NCI-H524 treated with DMSO at 0.1 percent for 48 hours (cell line): Measurements from ENCODE around the gene ST6GALNAC2.

Experiments used
- DNase-seq: peaks from one replicate; lab custom pipeline; 2025; lab: John Stamatoyannopoulos, UW

Gene ST6GALNAC2

DNA sequence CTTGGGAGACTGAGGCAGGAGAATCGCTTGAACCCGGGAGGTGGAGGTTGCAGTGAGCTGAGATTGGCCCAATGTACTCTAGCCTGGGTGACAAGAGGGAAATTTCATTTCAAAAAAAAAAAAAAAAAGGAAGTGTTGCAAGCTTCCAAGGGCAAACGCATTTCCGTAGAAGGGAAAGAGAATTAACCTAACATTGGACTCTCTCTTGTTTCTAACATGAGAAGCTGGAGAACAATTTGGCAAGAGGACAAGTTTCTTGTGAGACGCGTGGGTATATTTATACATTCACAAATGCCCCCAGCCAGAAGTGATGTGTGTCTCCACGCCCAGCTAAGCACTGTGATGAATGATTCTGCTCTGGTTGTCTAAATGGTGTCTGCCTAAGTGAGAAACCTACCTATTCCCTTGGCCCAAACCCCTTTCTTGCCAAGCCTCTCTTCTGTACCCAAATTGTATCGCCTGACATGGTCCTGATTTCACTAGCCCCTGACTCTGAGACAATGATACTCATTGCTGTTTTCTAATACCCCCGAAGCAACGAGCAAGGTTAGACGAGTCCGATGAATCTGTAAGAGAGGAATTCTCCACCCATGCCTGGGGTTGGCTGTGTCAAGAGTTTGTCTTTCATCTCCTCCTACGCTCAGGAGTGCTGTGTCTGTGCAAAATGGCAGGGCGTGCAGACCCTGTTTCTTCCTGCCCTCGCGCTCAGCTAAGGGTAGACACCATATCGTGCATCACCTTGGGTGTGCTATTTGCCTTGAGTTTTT, 14.2 kb upstream of the ST6GALNAC2 start:
- no peak for DNase-seq

DNA sequence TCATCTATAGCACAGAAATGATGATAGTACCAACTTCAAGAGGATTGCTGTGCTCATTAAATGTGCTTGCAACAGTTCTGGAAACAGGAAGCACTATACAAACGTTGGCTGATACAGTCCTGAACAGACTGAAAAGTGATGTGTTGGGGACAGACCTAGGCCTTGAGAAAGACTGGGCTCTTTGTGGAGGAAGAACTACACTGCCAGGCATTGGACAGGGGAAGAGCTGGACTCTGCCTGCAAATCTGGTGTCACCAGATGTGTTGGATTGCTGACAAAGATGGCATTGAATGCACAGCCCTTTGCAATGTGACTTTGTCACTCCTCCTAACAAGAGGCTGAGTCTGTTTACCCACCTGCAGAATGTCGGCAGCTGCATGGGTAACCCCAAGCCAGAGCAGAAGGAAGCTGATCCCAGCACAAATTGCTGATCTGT, 12.4 kb upstream of the ST6GALNAC2 start:
- DNase-seq = no peak

GRCh38 chr17:76597156-76598003, 11.7 kb upstream of the ST6GALNAC2 start:
- DNase-seq = no peak

GRCh38 chr17:76594690-76595089, 9.0 kb upstream of the ST6GALNAC2 start:
- DNase-seq = no peak

- DNase-seq = no peak
These were observed 8.3 kb upstream of the ST6GALNAC2 start for GRCh38 chr17:76593959-76594358.

DNA sequence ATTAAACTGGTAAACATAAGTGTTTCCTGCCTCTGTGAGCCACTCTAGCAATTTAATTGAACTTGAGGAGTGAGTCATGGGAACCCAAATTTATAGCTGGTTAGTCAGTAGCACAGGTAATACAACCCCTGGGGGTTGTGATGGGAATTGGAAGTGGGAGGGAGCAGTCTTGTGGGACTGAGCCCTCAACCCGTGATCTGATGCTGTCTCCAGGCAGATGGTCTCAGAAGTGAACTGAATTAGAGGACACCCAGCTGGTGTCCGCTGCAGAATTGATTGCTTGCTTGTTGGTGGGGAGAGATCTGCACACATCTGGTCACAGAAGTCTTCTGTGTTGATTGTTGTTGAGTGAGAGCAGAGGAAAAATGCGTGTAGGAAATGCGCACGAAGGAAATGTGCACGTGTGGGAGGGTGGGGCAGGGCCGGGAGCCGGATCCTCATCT, 7.7 kb upstream of the ST6GALNAC2 start:
- DNase-seq = peak; percentile 92

DNA sequence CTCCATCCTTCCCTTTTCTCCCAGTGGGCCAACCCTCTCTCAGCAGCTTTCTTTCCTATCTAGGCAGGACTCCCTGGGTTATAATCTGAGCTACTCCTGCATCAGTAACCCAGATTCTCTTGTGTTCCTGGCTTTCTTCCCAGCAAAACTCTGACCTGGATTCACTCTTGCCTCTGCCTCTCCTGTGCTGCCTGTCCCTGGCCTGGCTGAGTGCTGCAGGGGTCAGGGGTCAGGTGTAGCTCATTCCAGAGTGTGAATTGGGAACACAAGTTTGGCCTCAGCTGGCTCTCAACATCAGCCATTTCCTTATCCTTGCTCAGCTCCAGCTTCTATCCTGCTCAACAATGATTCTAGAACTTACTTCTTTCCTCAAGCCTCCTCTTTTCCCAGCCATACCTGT, 2.5 kb upstream of the ST6GALNAC2 start:
- DNase-seq = no peak

DNA sequence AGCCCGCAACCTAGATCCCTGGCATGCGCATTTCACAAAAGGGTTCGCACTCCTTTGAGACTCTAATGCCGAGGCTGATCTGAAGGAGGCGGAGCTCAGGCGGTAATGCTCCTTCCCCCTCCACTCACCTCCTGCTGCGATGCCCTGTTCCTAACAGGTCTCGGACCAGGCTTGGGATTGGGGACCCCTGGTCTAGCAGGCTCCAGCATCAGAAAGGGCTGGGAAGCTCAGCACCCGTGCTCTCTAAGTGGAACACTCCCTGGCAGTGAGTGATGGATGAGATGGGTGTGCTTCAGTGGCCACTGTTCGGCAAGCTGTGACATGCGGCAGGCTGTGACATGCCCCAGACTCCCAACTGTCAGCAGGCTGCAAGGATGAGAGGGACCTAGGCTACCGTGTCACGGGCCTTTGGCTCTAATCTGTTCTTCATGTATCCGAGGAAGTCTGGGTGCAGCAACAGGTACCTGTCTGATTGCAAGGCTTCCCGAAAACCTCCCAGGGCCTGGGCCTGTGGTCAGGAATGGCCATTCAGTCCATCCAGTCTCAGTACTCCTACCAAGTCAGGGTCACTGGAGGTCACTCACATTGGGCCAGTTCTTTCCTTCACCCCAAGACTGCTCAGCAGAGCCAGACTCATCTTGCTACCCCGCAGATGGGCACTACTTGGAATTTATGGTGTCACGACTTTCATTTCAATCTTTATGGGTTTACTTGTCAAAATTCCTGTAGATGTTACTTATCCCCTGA, 1.3 kb upstream of the ST6GALNAC2 start:
- DNase-seq = peak; percentile 96

GRCh38 chr17:76585033-76585648, 519 bp downstream of the ST6GALNAC2 start:
- DNase-seq = no peak

GRCh38 chr17:76584427-76585032, 1.1 kb downstream of the ST6GALNAC2 start:
- no peak for DNase-seq

GRCh38 chr17:76582660-76583059, 3.0 kb downstream of the ST6GALNAC2 start:
- no peak for DNase-seq

DNA sequence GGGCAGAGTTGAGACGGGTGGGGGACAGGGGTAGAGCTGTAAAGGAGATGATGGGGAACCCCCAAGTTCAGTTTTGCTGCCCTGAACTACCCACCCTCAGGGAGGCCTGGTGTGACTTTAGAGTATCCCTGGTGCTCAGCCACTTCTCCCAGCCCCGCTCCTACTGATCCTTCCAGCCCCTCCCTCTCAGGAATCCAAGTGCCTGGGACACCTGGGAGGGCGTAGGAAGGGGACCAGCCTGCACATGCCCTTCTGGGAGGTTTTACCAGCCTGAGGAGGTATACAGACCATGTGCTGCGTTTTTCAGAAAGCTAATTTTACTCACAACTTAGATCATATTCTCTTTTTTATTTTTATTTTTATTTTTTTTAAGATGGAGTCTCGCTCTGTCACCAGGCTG, 4.1 kb downstream of the ST6GALNAC2 start:
- no peak for DNase-seq

- DNase-seq = no peak
These were observed 6.4 kb downstream of the ST6GALNAC2 start for GRCh38 chr17:76579281-76579680.

DNA sequence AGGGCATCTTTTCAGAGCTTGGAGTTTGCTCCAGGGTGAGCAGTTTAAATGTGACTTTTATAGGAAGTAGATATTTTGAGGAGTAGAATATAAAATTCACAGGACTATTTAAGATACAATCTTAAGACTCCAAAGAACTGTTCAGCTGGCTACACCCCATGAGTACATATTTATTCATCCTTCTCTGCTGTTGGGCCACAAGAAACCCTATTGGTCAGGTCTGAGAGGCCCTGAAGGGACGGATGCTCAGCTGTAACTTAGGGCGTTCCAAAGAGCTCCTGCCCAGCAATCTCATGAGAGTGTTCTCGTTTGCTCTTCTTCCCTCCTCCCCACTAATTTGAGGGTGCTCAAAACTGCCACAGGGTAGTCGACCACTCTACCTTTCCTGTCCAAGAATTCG, 7.3 kb downstream of the ST6GALNAC2 start:
- no peak for DNase-seq

DNA sequence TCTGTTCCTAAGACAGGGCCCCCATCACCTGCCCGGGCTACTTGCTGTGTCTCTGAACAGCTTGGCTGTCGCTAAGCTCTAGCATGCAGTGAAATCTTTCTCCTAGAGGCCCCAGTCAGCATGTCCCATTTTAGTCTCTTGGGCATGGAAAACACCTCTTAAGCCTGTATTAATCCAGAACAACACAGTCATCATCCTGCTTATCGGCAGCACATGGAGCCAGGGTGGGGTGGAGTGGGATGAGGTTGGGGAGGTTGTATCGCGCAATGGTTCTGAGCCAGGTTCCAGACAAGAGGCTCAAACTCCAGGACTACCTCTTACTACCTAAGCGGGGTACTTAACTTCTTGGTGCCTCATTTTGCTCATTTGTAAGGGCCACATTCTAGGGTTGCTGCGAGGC, 7.8 kb downstream of the ST6GALNAC2 start:
- no peak for DNase-seq

DNA sequence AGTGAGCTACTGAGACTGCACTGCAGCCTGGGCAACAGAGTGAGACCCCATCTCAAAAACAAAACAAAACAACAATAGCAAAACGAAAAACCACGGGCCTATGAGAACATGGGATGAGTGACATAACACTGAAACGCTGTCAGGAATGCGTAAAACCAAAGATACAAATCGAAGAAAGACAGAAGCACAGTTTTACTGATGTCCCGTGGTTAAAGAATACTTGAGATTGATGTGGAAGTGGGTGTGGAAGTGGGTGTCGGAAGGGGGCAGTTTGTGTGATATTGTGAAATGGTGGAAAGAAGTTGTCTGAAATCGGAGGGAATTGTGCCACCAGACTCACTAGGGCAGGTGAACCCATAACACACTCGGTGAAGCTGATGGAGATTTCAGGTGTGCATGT, 9.5 kb downstream of the ST6GALNAC2 start:
- no peak for DNase-seq

DNA sequence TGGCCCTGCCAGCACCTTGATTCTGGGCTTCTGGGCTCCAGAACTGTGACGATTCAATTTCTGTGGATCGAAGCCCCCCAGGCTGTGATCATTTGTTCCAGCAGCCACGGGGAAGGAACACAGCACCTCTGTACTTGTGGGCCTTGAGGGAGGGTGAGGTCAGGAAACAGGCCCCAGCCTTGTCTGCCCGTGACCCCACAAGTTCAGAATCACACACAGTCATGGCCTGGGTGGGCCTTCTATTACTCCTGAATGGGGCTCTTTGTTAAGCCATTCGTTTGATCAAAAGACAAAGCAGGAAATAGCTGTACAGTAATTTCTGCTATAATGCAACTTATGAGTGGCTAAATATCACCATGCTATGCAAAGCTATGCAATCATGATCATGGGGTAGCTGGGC, 10.1 kb downstream of the ST6GALNAC2 start:
- no peak for DNase-seq

GRCh38 chr17:76574166-76574565, 11.5 kb downstream of the ST6GALNAC2 start:
- no peak for DNase-seq

DNA sequence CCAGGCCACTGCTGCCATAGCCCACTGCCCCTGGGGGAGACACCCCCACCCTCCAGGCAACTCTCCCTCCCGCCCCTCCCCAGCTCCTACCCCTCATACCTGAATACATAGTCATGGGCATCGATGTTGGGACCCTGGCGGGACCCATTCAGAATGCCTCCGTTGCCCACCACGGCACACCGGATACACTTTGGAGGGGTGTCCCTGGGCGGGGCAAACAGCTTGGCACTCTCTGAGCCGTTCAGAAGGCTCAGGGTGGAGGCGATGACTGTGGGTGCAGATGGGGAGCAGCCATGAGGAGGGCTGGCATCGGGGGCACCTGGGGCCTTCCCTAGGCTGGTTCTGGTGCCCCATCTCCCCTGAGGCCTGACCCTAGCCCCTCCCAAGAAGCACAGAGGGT, 12.6 kb downstream of the ST6GALNAC2 start:
- no peak for DNase-seq

- DNase-seq = no peak
These were observed 13.3 kb downstream of the ST6GALNAC2 start for GRCh38 chr17:76572201-76572910.

- no peak for DNase-seq
These were observed 14.7 kb downstream of the ST6GALNAC2 start for GRCh38 chr17:76570877-76571471.
